Endodermal cell (in vitro differentiated cells): ENCODE data around the gene RSPH9. TPM values are rescaled to one million over a fixed set of nuclear protein-coding genes. Genes with fewer than 3 reads are reported as not detected.
A peak's percentile ranks its signal among the peaks of the same experiment; 100 is the strongest.
"Not testable (repeated sequence)": the region's sequence is repeated elsewhere in the genome, so short reads cannot be mapped to it uniquely, and the experiment has no call there.

Source experiments
- DNase-seq: peaks from one replicate; pipeline ENCODE4 v3.0.0-alpha.2; 2017
- H3K27ac ChIP-seq: 2 replicates; pipeline ENCODE4 v1.5.1; 2013; ENCODE audit warnings: mild to moderate bottlenecking, low read depth, low read length, moderate library complexity
- H3K27me3 ChIP-seq: 2 replicates; pipeline ENCODE4 v1.6.1; 2013; ENCODE audit warnings: mild to moderate bottlenecking, low read length, moderate library complexity; ENCODE audit not compliant: insufficient read depth, control insufficient read depth, poor library complexity, severe bottlenecking
- H3K36me3 ChIP-seq: 2 replicates; pipeline ENCODE4 v1.7.0; 2013; ENCODE audit warnings: mild to moderate bottlenecking, low read length, moderate library complexity; ENCODE audit not compliant: control insufficient read depth, insufficient read depth
- H3K4me1 ChIP-seq: one replicate; pipeline ENCODE4 v1.7.0; 2013; ENCODE audit warnings: low read length; ENCODE audit not compliant: control insufficient read depth, insufficient read depth
- H3K4me3 ChIP-seq: 2 replicates; pipeline ENCODE4 v1.5.1; 2013; ENCODE audit warnings: mild to moderate bottlenecking, low read length, moderate library complexity
- H3K9ac ChIP-seq: 2 replicates; pipeline ENCODE4 v1.6.1; 2013; ENCODE audit warnings: mild to moderate bottlenecking, low read length, moderate library complexity; ENCODE audit not compliant: poor library complexity, severe bottlenecking; ENCODE audit errors: extremely low read depth
- H3K9me3 ChIP-seq: 2 replicates; pipeline ENCODE4 v1.6.1; 2013; ENCODE audit warnings: mild to moderate bottlenecking, low read length, moderate library complexity; ENCODE audit not compliant: control insufficient read depth
- H3K27ac Mint-ChIP-seq: 2 replicates; pipeline ENCODE4 v1.8.0; 2020; ENCODE audit warnings: mixed read lengths
- H3K27me3 Mint-ChIP-seq: 2 replicates; pipeline ENCODE4 v1.8.0; 2021; ENCODE audit warnings: mild to moderate bottlenecking, mixed read lengths; ENCODE audit not compliant: insufficient read depth
- H3K36me3 Mint-ChIP-seq: 2 replicates; pipeline ENCODE4 v1.8.0; 2020; ENCODE audit warnings: low read depth, mixed read lengths
- H3K4me1 Mint-ChIP-seq: 2 replicates; pipeline ENCODE4 v1.8.0; 2020; ENCODE audit warnings: mixed read lengths
- H3K4me3 Mint-ChIP-seq: 2 replicates; pipeline ENCODE4 v1.8.0; 2020; ENCODE audit warnings: mild to moderate bottlenecking, moderate library complexity, mixed read lengths
- H3K9me3 Mint-ChIP-seq: 2 replicates; pipeline ENCODE4 v1.8.0; 2020; ENCODE audit warnings: mild to moderate bottlenecking, mixed read lengths
- WGBS, 2 experiments: methylation state at CpG; one replicate each; pipeline versions ENCODE4 v1.1.5 to v1.1.7; 2013; ENCODE audit warnings: missing lambda C conversion rate in 2 of 2, mixed read lengths in 1 of 2; ENCODE audit not compliant: insufficient coverage in 1 of 2, insufficient read length in 1 of 2; 5-methylcytosine and 5-hydroxymethylcytosine counted together
- total RNA-seq, 2 donors: library from RNA; stranded (reverse); fragmentation: NEBNext Ultra II Directional in 1 of 2; extraction: Animal tissue kit (Norgen Biotek cat#: 25700) in 1 of 2; gene quantifications; 2 replicates in 1 of 2; 3 replicates in 1 of 2; pipeline ENCODE4 v1.2.1, GENCODE V29; 2021
- TF ChIP-seq, protein P1 (sequence below): fragments of 200-600 bp; sonication (generic); conservative IDR thresholded peaks from 2 replicates; pipeline ENCODE4 v1.5.0; 2021; ENCODE audit warnings: antibody characterized with exemption, mild to moderate bottlenecking

RSPH9 gene
- total RNA-seq, 2 donors from 2014 or later: 0.44 to 0.64 TPM

DNA sequence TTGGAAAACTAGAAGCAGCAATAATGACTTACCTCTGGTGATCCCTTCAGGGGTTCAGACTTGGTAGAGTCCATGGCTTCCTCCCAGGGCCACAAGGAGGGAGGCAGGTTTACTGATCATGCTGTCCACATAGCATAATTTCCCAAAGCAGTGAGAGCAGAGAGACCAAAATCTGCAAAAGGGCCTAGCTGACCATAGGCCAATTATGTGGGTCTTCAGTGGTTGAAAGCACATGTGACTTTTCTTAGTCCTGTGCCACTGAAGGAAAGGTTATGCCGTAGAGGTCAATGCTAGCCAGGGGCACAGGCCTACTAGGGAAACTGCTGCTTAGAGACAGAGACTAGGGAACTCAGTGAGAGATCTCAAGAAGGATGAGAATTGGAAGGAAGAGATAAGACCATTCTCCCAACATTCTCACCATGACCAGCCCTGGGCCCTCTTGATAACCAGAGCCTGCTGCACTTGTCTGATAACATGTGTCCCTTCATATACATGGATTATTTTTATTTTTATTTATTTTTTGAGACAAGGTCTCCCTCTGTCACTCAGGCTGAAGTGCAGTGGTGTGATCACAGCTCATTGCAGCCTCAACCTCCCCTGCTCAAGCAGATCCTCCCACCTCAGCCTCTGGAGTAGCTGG is 13.7 kb upstream of the RSPH9 start:
- no peak overlapping the region for H3K27ac ChIP-seq

DNA sequence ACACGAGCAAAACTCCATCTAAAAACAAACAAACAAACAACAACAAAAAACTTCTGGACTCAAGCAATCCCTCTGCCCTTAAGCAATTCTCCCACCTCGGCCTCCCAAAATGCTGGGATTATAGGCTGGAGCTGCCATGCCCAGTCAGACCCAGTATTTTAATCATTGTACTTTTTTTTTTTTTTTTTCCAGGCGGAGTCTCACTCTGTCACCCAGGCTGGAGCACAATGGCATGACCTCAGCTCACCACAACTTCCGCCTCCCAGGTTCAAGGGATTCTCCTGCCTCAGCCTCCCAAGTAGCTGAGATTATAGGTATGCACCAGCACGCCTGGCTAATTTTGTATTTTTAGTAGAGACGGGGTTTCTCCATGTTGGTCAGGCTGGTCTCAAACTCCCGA is 11.8 kb upstream of the RSPH9 start:
- not testable (repeated sequence) for H3K27me3 ChIP-seq, H3K27me3 Mint-ChIP-seq, H3K4me3 ChIP-seq, H3K9me3 ChIP-seq, H3K27ac Mint-ChIP-seq, H3K9me3 Mint-ChIP-seq, DNase-seq, H3K9ac ChIP-seq, H3K27ac ChIP-seq, H3K4me3 Mint-ChIP-seq, H3K36me3 Mint-ChIP-seq, H3K4me1 ChIP-seq
- peaks cover 17% of the 10 kb centered on the region for H3K4me1 Mint-ChIP-seq
- H3K36me3 ChIP-seq: peaks cover 11% of the 10 kb centered on the region
- 90 to 94% methylated on average over 5 to 7 of the region's 7 CpGs for WGBS, 2 experiments

More for the DNA sequence above, 13.7 kb upstream of the RSPH9 start:
- H3K36me3 Mint-ChIP-seq: peaks cover 11% of the 10 kb centered on the region
- no peaks in the 10 kb centered on the region for H3K9me3 Mint-ChIP-seq
- Histone ChIP-seq H3K4me3 (no peak overlapping the region), H3K27me3 (no peaks in the 10 kb centered on the region), H3K9ac (no peak overlapping the region), H3K36me3 (peaks cover 11% of the 10 kb centered on the region), H3K9me3 (no peaks in the 10 kb centered on the region), H3K4me1 (no peaks in the 10 kb centered on the region)
- no peak for DNase-seq
- H3K4me3 Mint-ChIP-seq: no peak overlapping the region
- H3K27me3 Mint-ChIP-seq: no peaks in the 10 kb centered on the region
- peak overlapping the region; percentile 77 for H3K27ac Mint-ChIP-seq
- TF ChIP-seq, protein P1, sequence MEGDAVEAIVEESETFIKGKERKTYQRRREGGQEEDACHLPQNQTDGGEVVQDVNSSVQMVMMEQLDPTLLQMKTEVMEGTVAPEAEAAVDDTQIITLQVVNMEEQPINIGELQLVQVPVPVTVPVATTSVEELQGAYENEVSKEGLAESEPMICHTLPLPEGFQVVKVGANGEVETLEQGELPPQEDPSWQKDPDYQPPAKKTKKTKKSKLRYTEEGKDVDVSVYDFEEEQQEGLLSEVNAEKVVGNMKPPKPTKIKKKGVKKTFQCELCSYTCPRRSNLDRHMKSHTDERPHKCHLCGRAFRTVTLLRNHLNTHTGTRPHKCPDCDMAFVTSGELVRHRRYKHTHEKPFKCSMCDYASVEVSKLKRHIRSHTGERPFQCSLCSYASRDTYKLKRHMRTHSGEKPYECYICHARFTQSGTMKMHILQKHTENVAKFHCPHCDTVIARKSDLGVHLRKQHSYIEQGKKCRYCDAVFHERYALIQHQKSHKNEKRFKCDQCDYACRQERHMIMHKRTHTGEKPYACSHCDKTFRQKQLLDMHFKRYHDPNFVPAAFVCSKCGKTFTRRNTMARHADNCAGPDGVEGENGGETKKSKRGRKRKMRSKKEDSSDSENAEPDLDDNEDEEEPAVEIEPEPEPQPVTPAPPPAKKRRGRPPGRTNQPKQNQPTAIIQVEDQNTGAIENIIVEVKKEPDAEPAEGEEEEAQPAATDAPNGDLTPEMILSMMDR: no peak
- peaks cover 25% of the 10 kb centered on the region for H3K4me1 Mint-ChIP-seq
- WGBS, 2 experiments: 97% methylated on average over 1 of the region's 1 CpG; no CpG with 5 or more reads in 1 of the 2 experiments

DNA sequence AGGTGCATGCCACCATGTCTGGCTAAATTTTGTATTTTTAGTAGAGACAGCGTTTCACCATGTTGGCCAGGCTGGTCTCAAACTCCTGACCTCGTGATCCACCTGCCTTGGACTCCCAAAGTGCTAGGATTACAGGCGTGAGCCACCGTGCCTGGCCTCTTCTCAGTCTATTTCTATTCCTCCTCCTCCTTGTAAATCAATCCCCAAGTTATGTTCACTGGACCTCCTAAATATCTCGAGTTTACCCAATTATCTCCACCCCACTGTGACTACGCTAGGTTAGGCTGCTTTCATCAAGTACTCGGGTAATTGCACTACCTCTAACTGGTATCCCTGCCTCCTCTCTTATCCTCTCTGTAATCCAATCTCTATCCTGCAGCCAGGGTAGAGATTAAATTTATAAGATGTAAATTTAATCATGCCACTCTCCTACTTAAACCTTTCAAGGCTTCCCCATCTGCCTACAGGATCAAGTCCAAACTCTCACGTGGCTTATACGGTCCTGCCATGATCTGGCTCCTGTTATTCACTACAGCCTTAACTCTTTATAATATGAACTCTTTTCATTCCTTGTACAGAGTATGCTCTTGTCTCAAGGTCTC is 10.0 kb upstream of the RSPH9 start:
- peaks cover 20% of the 10 kb centered on the region for H3K36me3 Mint-ChIP-seq
- Histone ChIP-seq H3K4me3 (no peak overlapping the region), H3K36me3 (peaks cover 22% of the 10 kb centered on the region), H3K9me3 (no peaks in the 10 kb centered on the region), H3K9ac (no peak overlapping the region), H3K27ac (no peak overlapping the region), H3K27me3 (no peaks in the 10 kb centered on the region), H3K4me1 (peaks cover 4% of the 10 kb centered on the region)
- no peak overlapping the region for H3K27ac Mint-ChIP-seq
- no peaks in the 10 kb centered on the region for H3K9me3 Mint-ChIP-seq
- 90 to 92% methylated on average over 7 to 9 of the region's 9 CpGs for WGBS, 2 experiments
- H3K27me3 Mint-ChIP-seq: no peaks in the 10 kb centered on the region
- no peak for DNase-seq
- TF ChIP-seq, protein P1: no peak
- peaks cover 22% of the 10 kb centered on the region for H3K4me1 Mint-ChIP-seq
- H3K4me3 Mint-ChIP-seq: peak overlapping the region; percentile 94
